MM.1S (cell line): ENCODE data around the gene HECTD4.

Experiments used
- DNase-seq: peaks from one replicate; pipeline ENCODE4 v3.0.0-alpha.2; 2015
- H2AFZ ChIP-seq: fragments of 300-600 bp; sonication (generic); 2 replicates; pipeline ENCODE4 v1.6.0; 2016; ENCODE audit warnings: antibody characterized with exemption, low read length
- H3F3A ChIP-seq: fragments of 300-600 bp; sonication (generic); 2 replicates; pipeline ENCODE4 v1.6.1; 2016; ENCODE audit warnings: mild to moderate bottlenecking, antibody characterized with exemption, low read length, moderate library complexity, mixed read lengths; ENCODE audit not compliant: insufficient read depth
- H3K27ac ChIP-seq: fragments of 300-600 bp; sonication (generic); 2 replicates; pipeline ENCODE4 v1.5.1; 2016; ENCODE audit warnings: mild to moderate bottlenecking, low read length
- H3K27me3 ChIP-seq: fragments of 300-600 bp; sonication (generic); replicated peaks from 2 replicates; pipeline ENCODE4 v1.6.0; 2016; ENCODE audit warnings: low read length; ENCODE audit not compliant: insufficient read depth
- H3K36me3 ChIP-seq: fragments of 300-600 bp; sonication (generic); replicated peaks from 2 replicates; pipeline ENCODE4 v1.6.1; 2016; ENCODE audit warnings: mild to moderate bottlenecking, low read length, mixed read lengths; ENCODE audit not compliant: insufficient read depth
- H3K4me1 ChIP-seq: fragments of 300-600 bp; sonication (generic); 2 replicates; pipeline ENCODE4 v1.6.1; 2016; ENCODE audit warnings: low read length, mixed read lengths
- H3K4me2 ChIP-seq: fragments of 300-600 bp; sonication (generic); 2 replicates; pipeline ENCODE4 v1.6.0; 2016; ENCODE audit warnings: low read depth, low read length
- H3K4me3 ChIP-seq: fragments of 300-600 bp; sonication (generic); 2 replicates; pipeline ENCODE4 v1.5.1; 2016; ENCODE audit warnings: low read length, mixed read lengths
- H3K79me2 ChIP-seq: fragments of 300-600 bp; sonication (generic); 2 replicates; pipeline ENCODE4 v1.6.1; 2016; ENCODE audit warnings: mixed run types, low read length, mixed read lengths
- H3K9ac ChIP-seq: fragments of 300-600 bp; sonication (generic); 2 replicates; pipeline ENCODE4 v1.6.1; 2016; ENCODE audit warnings: low read length, mixed read lengths
- H3K9me2 ChIP-seq: fragments of 300-600 bp; sonication (generic); replicated peaks from 2 replicates; pipeline ENCODE4 v1.6.1; 2016; ENCODE audit warnings: mild to moderate bottlenecking, low read length, mixed read lengths; ENCODE audit not compliant: insufficient read depth
- H3K9me3 ChIP-seq: fragments of 300-600 bp; sonication (generic); replicated peaks from 2 replicates; pipeline ENCODE4 v1.6.1; 2016; ENCODE audit warnings: mild to moderate bottlenecking, low read length, mixed read lengths; ENCODE audit not compliant: insufficient read depth
- H4K20me1 ChIP-seq: fragments of 300-600 bp; sonication (generic); 2 replicates; pipeline ENCODE4 v1.6.1; 2016; ENCODE audit warnings: mild to moderate bottlenecking, low read length, moderate library complexity, mixed read lengths; ENCODE audit not compliant: insufficient read depth
- CTCF ChIP-seq: fragments of 300-600 bp; sonication (generic); IDR thresholded peaks from 2 replicates; pipeline ENCODE4 v1.5.1; 2016; ENCODE audit warnings: antibody characterized with exemption, low read length, mixed read lengths
- EZH2 ChIP-seq: fragments of 300-600 bp; sonication (generic); optimal IDR thresholded peaks from 2 replicates; pipeline ENCODE3; 2017; ENCODE audit warnings: low read depth, mild to moderate bottlenecking, antibody characterized with exemption, low read length, mixed read lengths
- EZH2phosphoT487 ChIP-seq: fragments of 300-600 bp; sonication (generic); IDR thresholded peaks from 2 replicates; pipeline ENCODE4 v1.6.1; 2018; ENCODE audit warnings: antibody characterized with exemption, low read length

Gene HECTD4

GRCh38 chr12:112216223-112216622 lies 166.0 kb downstream of the HECTD4 start:
- H3K9me3 ChIP-seq = no peaks in the 10 kb centered on the region
- no peak overlapping the region for H3K4me3 ChIP-seq
- no peak for DNase-seq
- H3K4me1 ChIP-seq = no peaks in the 10 kb centered on the region
- H3K36me3 ChIP-seq = no peaks in the 10 kb centered on the region
- no peaks in the 10 kb centered on the region for H3F3A ChIP-seq
- no peaks in the 10 kb centered on the region for H3K79me2 ChIP-seq
- no peaks in the 10 kb centered on the region for H4K20me1 ChIP-seq
- H3K4me2 ChIP-seq = no peak overlapping the region
- TF ChIP-seq CTCF (no peak), EZH2 (no peak), EZH2phosphoT487 (no peak)
- no peak overlapping the region for H3K9ac ChIP-seq
- no peaks in the 10 kb centered on the region for H3K9me2 ChIP-seq
- no peaks in the 10 kb centered on the region for H3K27me3 ChIP-seq
- no peak overlapping the region for H2AFZ ChIP-seq
- no peak overlapping the region for H3K27ac ChIP-seq

GRCh38 chr12:112214064-112214463 lies 168.2 kb downstream of the HECTD4 start:
- Histone ChIP-seq H3K4me3 (no peak overlapping the region), H3K9me2 (no peaks in the 10 kb centered on the region), H3K4me2 (no peak overlapping the region), H3K27me3 (no peaks in the 10 kb centered on the region), H3K9me3 (no peaks in the 10 kb centered on the region), H3F3A (no peaks in the 10 kb centered on the region), H3K4me1 (no peaks in the 10 kb centered on the region), H3K36me3 (no peaks in the 10 kb centered on the region), H3K27ac (no peak overlapping the region), H4K20me1 (no peaks in the 10 kb centered on the region), H3K9ac (no peak overlapping the region), H3K79me2 (no peaks in the 10 kb centered on the region), H2AFZ (no peak overlapping the region)
- no peak for DNase-seq
- no peak for TF ChIP-seq EZH2
- TF ChIP-seq EZH2phosphoT487 = no peak
- no peak for TF ChIP-seq CTCF

DNA sequence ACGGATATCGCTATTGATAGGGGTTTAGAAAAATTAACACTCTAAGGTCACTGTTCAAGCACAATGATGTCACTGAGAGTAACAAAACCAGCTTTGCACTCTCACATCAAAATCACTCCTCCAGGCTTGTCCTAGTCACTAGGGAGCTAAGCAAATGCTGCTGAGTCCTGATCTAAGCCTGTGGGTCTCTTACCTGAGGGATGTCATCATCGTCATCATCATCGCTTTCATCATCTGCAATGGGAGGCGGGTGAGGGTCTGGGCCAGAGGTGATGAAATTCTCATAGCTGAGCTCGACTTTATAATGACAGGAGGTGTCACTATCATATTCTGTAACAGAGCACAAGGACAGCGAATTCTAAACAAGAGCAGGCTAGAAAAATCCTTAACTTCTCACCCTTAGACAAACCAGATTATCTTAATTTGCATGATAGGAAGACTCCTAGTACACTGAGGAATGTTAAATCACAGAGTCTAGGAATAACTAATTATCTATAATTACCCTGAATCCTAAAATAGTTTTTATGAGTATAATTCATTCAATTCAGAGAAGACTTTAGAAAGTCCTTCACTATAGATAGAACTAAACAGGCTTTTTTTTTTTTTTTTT lies 173.8 kb downstream of the HECTD4 start:
- Histone ChIP-seq H3F3A (no peaks in the 10 kb centered on the region), H4K20me1 (no peaks in the 10 kb centered on the region), H3K9me3 (no peaks in the 10 kb centered on the region), H3K9ac (no peak overlapping the region), H3K9me2 (no peaks in the 10 kb centered on the region), H3K4me3 (no peak overlapping the region), H2AFZ (no peak overlapping the region), H3K79me2 (no peaks in the 10 kb centered on the region), H3K27me3 (no peaks in the 10 kb centered on the region), H3K4me1 (no peaks in the 10 kb centered on the region), H3K4me2 (no peak overlapping the region), H3K27ac (no peak overlapping the region), H3K36me3 (no peaks in the 10 kb centered on the region)
- DNase-seq = no peak
- TF ChIP-seq CTCF (no peak), EZH2phosphoT487 (no peak), EZH2 (no peak)
